GM19240 (cell line): ENCODE measurements around the gene PRDX3.
"Not testable (repeated sequence)": the region's sequence is repeated elsewhere in the genome, so short reads cannot be mapped to it uniquely, and the experiment has no call there.

Experiments used
- DNase-seq: peaks from one replicate; pipeline ENCODE4 v3.0.0; 2011; ENCODE audit warnings: low spot score; ENCODE audit not compliant: insufficient read length

The PRDX3 gene

GRCh38 chr10:119206603-119207365 lies 28.2 kb upstream of the PRDX3 start:
- peak; percentile 33 for DNase-seq

GRCh38 chr10:119205894-119206602 lies 27.4 kb upstream of the PRDX3 start:
- no peak for DNase-seq

GRCh38 chr10:119203006-119203405 lies 24.4 kb upstream of the PRDX3 start:
- no peak for DNase-seq

- DNase-seq = no peak
Measured at GRCh38 chr10:119201233-119201632, 22.6 kb upstream of the PRDX3 start.

- peak; percentile 27 for DNase-seq
Measured at GRCh38 chr10:119199231-119199992, 20.8 kb upstream of the PRDX3 start.

- DNase-seq = no peak
Measured at GRCh38 chr10:119198438-119198837, 19.8 kb upstream of the PRDX3 start.

GRCh38 chr10:119197921-119198320 lies 19.3 kb upstream of the PRDX3 start:
- no peak for DNase-seq

GRCh38 chr10:119191881-119192280 lies 13.3 kb upstream of the PRDX3 start:
- no peak for DNase-seq

- DNase-seq = no peak
Measured at GRCh38 chr10:119190954-119191785, 12.6 kb upstream of the PRDX3 start.

GRCh38 chr10:119190353-119190752 lies 11.7 kb upstream of the PRDX3 start:
- DNase-seq = no peak

- no peak for DNase-seq
Measured at GRCh38 chr10:119189811-119190282, 11.2 kb upstream of the PRDX3 start.

GRCh38 chr10:119183664-119184412 lies 5.2 kb upstream of the PRDX3 start:
- no peak for DNase-seq

- DNase-seq = not testable (repeated sequence)
Measured at GRCh38 chr10:119180850-119181400, 2.3 kb upstream of the PRDX3 start.

GRCh38 chr10:119177708-119178371 lies 772 bp downstream of the PRDX3 start:
- no peak for DNase-seq

GRCh38 chr10:119176166-119176565 lies 2.4 kb downstream of the PRDX3 start:
- no peak for DNase-seq

- DNase-seq = no peak
Measured at GRCh38 chr10:119174109-119174508, 4.5 kb downstream of the PRDX3 start.

- no peak for DNase-seq
Measured at GRCh38 chr10:119167041-119167440, 11.6 kb downstream of the PRDX3 start.

- DNase-seq = no peak
Measured at GRCh38 chr10:119166564-119166963, 12.0 kb downstream of the PRDX3 start.

- DNase-seq = no peak
Measured at GRCh38 chr10:119166118-119166500, 12.5 kb downstream of the PRDX3 start.
